ENCODE measurements around the gene CGN.

- TF ChIP-seq CTCF (IDR thresholded peaks at IDR 0.05) (no peak), POLR2A (IDR thresholded peaks at IDR 0.05) (no peak)
Observed at GRCh38 chr1:151529211-151529702, 18.1 kb downstream of the CGN start.
